Stimulated activated naive CD4-positive, alpha-beta T cell (primary cell): Measurements from ENCODE around the gene SUGP2.

ENCODE experiments used
- DNase-seq, 6 experiments: peaks; one replicate each; lab custom pipeline; 2025; lab: John Stamatoyannopoulos, UW

SUGP2 gene

DNA sequence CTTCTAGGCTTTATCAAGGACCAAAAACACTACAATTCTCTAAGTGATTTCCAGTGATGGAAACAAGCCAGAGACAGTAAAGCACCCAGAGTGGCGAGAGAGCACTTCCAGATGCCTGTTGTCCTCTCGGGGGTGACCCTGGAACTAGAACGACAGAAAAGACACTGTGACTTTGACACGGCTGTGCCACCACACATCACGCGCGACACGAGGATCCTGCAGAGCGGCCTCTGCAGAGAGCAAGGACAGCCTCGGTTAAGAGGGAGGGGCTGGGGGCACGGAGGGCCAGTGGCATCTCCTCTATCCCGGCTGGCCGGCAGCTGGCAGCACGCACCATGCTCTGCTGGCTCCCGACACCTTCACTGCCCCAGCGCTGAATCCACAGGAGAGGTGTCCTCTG, 42.3 kb downstream of the SUGP2 start:
- DNase-seq, result no peak

GRCh38 chr19:18990128-18990708, 43.1 kb downstream of the SUGP2 start:
- DNase-seq, result no peak

- DNase-seq, result no peak
Observed at GRCh38 chr19:18989316-18989715, 44.0 kb downstream of the SUGP2 start.

DNA sequence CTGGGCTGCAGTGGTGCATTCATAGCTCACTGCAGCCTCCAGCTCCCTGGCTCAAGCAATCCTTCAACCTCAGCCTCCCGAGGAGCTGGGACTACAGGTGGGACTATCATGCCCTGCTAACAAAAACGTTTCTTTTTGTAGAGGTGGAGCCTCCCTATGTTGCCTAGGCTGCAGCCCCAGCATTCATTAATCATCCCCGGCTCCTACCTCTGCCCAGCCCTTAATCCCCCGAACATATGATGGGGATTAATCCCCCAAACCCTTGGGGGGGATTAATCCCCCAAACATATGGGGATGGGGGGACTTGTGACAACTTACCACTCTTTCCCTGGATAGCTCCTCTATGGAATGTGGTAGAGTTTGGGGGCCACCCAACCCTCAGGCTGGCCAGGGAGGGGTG, 45.9 kb downstream of the SUGP2 start:
- no peak for DNase-seq

DNA sequence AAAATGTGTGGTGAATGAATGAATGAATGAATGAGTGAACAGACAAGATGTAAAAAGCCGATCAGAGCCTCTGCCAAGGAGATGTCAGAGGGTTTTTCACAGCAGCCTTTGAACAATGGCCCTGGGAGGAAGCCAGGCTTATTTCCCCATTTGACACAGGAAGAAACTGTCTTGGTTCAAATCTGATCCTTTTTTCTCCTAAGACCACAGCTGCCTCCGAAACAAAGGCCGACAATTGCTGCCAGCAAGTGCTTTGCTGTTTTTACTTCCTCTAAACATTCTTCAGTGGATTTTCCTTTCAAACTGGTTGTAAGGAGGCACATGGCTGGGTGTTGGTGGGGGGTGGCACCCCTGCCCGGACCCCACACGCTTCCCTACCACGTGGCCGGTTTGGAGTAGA, 48.1 kb downstream of the SUGP2 start:
- DNase-seq, result no peak

- no peak for DNase-seq
Observed at GRCh38 chr19:18984251-18984650, 49.1 kb downstream of the SUGP2 start.

DNA sequence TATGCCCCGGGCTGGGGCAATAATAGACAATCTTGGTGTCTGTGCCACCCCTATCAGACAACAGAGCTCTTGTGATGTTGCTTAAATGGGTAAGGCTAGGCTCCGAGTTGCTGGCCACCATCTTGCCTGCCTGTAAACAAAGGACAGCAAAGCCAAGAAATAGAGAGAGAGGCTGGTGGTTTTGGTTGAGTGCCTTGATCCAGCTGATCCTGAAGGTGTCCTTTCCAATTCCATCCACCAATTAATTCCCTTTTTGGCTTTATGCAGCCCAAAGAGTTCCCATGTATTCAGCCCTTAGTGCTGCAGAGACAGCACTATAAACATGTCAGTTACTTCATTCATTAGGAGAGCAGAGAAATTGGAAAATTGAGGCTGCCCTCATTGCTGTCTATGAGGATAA, 50.6 kb downstream of the SUGP2 start:
- DNase-seq, result no peak

DNA sequence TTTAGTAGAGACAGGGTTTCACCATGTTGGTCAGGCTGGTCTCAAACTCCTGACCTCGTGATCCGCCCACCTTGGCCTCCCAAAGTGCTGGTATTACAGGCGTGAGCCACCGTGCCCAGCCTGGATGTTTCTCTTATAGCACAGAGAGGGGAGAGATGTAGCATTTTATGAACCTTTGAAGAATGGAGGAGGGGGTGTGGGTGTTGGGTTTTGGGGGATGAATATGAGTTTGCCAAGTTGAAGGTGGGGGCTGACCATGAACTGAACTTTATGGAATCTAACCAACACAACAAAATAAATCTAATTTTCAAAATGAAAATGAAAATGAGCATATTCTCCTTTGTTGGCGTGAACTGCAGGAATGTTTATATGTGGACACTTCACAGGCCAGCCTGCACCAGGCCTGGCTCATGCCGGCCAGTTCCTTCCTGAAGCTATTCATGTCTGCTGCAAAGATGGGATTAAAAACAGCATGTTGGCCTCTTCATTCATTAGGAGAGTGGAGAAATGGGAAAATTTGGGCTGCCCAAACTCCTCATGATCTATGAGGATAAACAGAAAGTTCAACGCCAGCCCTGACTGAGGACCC, 52.8 kb downstream of the SUGP2 start:
- no peak for DNase-seq

DNA sequence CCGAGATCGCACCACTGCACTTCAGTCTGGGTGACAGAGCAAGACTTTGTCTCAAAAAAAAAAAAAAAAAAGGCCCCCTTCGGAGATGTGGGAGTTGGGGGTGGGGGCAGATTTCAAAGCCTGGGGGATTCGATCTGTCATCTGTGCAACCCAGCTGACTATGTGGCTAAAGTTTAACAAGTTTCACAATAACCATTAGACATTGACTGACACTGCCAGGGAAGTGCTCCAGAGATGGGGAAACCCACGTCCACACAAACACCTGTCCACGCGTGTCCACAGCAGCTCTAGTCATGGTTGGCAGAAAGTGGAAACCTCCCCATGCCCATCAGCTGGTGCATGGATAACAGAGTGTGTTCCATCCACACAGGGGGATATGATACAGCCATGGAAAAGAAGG, 54.7 kb downstream of the SUGP2 start:
- DNase-seq, result no peak

GRCh38 chr19:18975869-18976268, 57.4 kb downstream of the SUGP2 start:
- DNase-seq, result no peak

- DNase-seq, result no peak
Observed at GRCh38 chr19:18975011-18975410, 58.3 kb downstream of the SUGP2 start.

- no peak for DNase-seq
Observed at GRCh38 chr19:18972851-18973250, 60.5 kb downstream of the SUGP2 start.

GRCh38 chr19:18972301-18972811, 61.0 kb downstream of the SUGP2 start:
- no peak for DNase-seq

DNA sequence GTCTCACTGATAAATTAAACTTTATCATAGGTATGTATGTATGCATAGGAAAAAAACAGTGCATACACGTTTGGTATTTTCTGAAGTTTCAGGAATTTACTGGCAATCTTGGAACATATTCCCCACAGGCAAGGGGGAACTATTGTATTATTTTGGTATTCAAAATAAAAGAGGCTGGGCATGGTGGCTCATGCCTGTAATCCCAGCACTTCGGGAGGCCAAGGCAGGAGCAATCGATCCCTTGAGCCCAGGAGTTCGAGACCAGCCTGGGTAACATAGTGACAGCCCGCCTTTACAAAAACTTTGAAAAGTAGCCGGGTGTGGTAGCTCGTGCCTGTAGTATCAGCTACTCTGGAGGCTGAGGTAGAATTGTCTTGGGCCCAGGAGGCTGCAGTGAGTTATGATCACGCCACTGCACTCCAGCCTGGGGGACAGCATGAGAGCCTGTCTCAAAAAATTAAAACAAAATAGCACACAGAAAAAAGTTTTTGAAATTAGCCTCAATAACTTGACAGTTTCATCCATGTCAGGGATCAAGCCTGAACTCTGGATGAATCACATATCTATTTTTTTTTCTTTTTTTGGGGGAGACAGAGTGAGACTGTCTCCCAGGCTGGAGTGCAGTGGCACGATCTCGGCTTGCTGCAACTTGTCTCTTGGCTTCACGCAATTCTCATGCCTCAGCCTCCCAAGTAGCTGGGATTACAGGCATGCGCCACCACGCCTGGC, 63.2 kb downstream of the SUGP2 start:
- DNase-seq, result no peak

- DNase-seq, result no peak
Observed at GRCh38 chr19:18967358-18968146, 65.8 kb downstream of the SUGP2 start.

- DNase-seq, result no peak
Observed at GRCh38 chr19:18966307-18966706, 67.0 kb downstream of the SUGP2 start.

GRCh38 chr19:18964121-18964520, 69.2 kb downstream of the SUGP2 start:
- no peak for DNase-seq

DNA sequence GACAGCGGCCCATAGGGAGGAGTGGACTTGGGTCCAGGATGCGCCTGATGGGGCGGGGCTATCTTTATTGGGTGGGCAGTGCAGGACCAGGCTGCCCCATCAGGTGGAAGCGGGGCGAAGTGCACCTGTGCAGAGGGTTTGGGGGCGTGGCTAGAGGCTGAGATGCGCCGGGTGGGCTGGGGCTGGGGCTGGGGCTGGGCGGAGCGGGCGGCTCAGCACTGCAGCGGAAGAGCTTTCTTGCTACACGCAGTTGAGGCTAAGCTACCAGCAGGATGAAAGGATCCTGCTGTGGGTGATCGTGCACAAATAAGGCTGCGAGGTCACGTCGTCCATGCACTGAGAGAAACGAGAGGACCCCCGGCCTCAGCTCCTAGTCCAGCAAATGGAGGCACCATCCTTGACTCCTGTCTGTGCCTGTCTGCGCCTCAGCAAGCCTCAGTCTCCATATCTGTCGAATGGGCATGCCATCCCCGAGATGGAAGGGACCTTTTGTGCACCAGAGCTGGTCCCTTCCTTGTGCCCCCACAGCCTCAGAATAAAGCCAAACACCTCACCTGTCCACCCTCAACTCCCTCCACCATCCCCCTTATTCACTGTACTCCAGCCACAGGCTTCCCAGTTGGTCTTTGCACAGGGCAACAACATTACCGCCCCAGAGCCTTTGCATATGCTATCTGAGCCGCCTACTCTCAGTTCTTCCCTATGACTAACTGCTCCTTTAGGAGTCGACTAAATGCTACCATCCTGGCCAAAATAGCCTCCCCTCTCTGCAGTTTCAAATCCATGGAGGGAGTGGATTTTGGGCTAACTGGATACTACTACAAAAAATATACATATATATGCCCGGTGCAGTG, 71.3 kb downstream of the SUGP2 start:
- DNase-seq, result peak in 1 of 6 experiments; percentile 8

DNA sequence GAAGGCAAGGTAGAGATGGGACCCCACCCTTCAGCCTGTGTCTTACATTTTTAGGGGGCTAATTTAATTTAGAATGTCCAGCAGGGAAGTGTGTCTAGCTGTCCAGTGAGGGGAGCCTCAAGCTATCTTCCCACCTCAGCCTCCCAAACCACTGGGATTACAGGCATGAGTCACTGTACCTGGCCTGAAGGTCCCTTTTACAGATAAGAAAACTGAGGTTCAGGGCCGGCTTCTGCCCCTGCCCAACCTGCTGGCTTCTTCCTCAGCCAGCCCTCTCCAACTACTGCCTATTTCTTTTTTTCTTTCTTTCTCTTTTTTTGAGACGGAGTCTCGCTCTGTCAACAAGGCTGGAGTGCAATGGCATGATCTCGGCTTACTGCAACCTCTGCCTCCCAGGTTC, 72.9 kb downstream of the SUGP2 start:
- no peak for DNase-seq

GRCh38 chr19:18955042-18955441, 78.3 kb downstream of the SUGP2 start:
- no peak for DNase-seq

DNA sequence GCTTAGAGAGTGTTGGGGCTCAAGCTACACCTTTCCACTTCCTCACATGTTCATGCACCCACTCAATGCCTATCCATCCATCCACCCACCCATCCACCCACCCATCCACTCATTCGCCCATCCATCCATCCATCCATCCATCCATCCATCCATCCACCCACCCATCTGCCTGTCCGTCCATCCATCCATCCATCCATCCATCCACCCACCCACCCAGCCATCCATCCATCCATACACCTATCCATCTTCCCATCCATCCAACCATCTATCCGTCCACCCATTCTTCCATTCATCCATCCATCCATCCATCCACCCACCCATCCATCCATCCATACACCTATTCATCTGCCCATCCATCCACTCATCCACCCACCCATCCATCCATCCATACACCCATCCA, 79.2 kb downstream of the SUGP2 start:
- no peak for DNase-seq
